Activated CD8-positive, alpha-beta memory T cell treated with anti-CD3 and anti-CD28 coated beads for 1 hour (primary cell): ENCODE data around the gene ABLIM2.

Experiments
- DNase-seq, 2 donors: peaks; one replicate each; pipeline ENCODE4 v3.0.0-alpha.2; 2020; ENCODE audit warnings: low read depth in 1 of 2; ENCODE audit errors: extremely low read depth in 1 of 2

Gene ABLIM2

DNA sequence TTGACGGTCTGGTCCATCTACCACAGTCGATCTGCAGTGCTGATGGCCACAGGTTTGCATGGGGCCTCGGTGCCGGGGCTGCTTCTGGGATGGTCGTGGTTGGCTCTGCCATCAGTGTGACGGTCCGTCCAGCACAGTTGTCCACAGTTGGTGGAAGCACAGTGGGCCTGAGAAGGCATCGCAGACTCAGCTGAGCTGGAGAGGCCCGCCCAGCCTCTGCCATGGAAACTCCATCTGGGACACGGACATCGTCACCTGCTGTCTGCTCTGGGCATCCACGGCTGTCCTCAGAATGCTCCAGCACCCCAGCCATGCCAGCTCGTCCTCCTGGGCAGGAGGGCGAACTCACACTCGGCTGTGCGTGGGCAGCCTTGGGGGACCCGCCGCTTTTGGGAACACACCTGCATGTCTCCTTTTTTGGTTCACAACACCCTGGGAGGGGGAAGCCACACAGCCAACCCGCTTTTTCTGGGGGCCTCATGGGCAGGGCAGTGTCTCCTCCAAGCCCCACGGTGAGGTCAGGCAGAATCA is 33.0 kb downstream of the ABLIM2 start:
- no peak for DNase-seq

DNA sequence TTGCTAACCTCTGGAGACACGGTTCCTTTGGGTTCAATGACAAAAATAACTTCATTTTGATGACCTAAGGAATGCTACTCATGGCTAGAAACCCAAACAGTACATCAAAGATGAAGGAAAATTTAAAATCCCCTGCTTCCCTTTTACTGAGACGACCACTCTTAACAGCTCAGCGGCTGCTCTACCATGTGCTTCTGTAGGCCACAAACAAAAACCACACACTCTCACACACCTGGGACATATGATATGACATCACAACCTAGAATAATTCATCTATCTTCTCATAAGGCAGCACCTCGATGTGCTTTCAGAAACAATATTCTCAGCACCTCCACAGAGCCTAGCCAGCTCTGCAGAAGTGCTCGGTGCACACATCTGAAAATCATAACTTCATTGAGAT is 34.7 kb downstream of the ABLIM2 start:
- no peak for DNase-seq

DNA sequence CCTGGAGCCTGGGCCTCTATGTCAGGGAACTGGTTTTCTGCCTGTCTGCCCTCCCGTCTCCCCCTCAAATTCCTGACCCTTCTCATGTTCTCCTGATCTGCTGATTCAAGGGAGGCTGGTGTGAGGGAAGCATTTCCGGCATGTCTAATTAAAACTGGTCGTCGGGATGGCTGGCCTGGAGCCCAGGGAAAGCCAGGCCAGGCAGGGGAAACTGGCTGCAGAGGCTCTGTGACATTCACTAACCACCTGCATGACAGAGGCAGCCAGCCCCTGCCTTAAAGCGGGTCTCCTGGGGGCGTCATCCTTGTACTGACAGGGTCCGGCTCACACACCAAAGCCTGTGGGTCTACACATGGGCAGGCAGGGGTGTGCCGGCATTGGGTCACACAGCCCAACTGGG is 35.2 kb downstream of the ABLIM2 start:
- no peak for DNase-seq

DNA sequence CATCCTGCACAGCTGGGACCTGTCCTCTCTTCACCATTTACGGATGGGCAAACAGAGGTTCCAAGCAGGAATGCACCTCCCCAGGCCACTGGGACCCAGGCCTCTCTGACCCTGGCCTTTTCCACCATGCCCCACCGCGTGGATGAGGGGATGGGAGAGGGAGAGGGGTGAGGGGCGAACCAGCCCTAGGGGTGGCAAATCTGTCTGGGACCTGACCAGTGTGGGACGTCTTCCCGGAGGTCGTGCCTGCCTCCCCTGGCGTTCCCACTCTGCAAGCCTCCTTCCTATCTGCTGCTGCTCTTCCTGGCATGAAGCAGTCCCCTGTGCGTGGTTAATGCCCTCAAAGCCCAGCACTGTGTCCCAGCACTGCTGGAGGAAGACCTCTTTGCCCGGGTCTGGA is 35.9 kb downstream of the ABLIM2 start:
- DNase-seq: no peak

DNA sequence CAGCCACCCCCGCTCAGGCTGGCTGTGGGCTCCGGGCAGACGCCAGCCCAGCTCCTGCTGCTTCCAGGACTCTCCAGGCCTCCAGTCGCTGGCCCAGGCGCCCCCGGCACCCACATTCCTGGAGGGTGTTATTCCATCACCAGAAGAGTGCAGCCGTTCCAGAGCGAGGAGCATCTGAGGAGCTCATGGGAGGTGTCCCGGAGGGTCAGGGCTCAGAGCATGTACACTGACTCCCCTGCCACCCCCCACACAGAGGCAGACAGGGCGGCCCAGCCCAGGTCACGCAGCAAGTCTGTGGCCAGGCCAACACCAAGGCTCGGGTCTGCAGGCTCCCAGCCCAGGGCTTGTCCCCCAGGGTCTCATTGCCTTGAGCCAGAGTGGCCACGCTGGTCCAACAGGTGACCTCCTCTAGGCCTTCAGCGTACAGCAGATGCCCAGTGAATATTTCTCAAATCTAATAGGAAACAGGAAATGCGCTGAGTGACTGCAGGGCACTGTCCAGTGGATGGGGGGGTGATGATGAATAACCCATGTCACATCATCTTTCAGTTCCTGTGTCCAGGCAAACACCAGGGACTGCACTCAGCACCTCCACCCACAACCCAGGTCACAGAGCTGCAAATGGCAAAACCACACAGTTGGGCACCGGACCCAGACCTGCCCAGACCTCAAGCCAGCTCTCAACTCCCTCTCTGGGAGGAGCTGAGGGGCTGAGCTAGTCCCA is 37.2 kb downstream of the ABLIM2 start:
- DNase-seq: no peak

DNA sequence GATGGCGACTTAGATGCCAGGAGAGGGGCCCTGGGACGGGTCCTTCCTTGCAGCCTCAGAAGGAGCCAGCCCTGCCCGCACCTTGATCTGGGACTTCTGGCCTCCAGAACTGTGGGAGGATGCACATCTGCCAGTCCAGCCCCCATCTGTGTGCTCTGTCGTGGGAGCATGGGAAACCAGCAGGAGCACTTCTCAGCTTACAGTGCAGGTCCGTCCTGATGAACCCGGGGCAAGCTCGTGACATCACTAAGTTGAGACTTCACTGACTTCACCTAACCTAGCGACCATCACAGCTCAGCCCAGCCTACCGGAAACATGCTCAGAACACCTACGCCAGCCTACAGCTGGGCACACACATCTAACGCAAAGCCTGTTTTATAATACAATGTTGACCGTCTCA is 38.1 kb downstream of the ABLIM2 start:
- DNase-seq: no peak

DNA sequence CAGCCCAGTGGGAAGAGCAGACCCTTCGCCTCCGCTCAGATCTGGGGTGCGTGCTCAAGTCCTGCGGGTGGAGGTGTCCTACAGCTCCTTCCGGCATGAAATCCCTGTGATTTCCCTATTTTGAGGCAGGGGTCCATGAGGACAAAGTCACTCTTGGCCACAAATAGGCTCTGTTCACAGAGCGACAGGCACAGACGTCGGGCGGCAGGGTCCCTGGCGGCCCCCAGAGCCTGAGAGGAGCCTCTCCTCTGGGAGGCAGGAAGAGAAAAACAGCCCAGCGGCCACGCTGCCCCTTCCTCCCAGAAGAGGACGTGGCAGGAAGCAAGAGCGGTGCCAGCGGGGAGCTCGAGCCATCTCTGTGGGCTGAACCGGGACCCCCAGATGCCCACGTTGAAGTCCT is 38.7 kb downstream of the ABLIM2 start:
- DNase-seq: no peak

DNA sequence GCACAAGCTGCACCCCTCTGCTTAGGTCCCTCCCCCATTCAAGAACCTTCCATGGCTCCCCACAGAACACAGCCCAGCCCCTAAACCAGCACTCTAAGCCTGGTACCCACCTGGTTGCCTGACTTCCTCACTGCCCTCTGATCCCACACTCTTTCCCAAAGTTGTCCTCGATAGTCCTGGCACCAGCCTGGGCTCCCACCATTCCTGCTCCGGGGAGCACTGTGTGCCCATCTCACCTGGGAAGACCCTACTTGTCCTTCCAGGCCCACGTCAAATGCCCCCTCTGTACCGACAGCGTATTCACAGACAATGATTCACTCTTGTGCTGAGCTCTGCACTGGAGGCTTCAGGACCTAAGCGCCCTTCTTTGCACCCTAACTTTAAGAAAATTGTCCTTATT is 40.1 kb downstream of the ABLIM2 start:
- DNase-seq: no peak

DNA sequence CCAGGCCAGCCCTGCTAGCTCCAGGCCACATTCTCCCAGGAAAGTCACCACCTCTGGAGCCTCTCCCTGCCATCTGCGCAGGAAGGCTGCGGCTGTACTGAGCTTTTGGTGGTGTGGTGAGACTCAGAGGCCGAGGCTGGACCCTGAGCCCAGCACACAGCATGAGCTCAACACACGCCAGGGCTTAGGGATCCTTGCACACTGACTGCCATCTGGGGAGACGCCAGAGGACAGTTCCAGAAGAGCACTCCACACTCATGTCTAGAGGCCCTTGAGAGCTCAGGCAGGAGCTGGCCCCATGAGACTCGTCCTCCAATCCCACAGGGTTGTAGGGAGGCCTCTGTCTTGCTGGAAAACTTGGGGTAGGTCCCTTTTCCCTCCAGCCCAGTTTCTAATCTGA is 40.6 kb downstream of the ABLIM2 start:
- DNase-seq: no peak

DNA sequence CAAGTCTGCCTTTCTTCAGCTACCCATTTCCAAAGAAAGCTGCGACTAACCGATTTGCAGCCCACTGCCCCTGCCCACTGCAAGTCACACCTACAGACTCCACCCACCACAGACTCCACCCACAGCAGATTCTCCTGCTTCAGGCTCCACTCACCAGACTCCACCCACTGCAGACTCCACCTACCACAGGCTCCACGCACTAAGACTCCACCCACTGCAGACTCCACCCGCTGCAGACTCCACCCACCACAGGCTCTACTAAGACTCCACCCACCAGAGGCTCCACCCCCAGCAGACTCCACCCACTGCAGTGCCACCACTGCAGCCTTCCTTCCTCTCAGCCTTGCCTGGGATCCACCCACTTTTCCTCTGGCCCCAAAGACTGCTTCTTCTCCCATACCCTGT is 41.3 kb downstream of the ABLIM2 start:
- DNase-seq: no peak

DNA sequence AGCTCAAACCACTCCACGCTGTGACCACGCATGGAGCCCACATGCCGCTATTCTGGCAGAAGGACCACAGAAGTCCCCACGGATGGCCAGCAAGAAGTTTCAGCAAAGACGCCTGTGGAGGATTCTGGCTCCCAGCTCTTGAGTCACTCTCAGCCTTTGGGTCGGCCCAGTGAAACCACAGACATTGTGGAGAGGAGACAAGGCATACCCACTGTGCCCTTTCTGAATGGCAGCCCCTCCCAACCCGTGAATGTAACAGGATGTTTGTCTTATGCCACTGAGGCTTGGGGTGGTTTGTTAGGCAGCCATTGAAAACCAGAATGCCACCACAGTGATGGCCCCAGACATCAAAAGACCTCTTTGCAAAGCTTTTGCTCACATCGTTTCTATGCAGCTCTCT is 42.7 kb downstream of the ABLIM2 start:
- DNase-seq: no peak

DNA sequence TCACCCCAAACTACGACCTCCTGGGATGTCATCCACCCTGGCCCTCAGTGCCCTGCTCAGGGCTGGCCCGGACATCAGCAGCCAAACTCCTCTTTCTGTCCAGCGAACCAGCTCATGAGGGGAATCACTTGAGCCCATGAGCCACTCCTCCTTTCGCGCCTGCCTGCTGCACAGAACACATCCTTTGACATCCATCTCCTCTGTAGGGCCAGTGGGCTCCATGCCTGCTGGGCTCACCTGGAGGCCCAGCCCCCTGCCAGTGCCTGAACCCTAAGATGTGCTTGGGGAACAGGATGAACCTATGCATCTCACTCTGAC is 43.5 kb downstream of the ABLIM2 start:
- no peak for DNase-seq

DNA sequence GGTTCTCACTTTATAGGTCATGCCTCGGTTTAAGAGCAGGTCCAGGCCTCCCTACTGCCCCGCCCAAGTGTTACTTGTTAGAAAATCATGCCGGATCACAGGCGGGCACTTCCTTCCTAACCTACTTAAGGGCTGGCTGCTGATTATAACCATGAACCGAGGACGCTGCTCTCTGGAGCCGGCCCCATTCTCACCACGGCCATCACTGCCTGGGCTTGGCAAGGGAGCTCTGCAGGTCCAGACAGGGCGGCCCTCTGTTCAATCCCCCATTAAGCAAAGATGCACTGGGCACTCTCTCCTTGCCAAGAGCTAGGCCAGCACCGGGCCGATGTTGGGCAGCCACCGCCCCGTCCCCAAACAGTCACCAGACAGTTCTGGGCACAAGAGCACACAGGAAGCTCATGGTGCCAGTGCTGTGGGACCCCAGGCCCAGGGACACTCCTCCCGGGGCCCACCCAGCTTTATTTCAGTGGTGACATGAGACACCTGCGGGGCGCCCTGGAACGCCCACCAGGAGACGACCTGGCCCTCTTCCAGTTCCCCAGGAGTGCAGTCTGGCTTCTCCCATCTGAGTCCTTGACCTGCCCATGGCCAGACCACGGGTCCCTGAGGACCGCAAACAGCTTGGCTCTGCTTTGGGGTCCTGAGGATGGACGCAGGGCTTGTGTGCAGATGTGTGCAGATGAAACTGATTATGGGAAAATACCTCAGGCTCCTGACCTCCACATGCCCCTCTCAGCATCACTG is 44.0 kb downstream of the ABLIM2 start:
- no peak for DNase-seq

DNA sequence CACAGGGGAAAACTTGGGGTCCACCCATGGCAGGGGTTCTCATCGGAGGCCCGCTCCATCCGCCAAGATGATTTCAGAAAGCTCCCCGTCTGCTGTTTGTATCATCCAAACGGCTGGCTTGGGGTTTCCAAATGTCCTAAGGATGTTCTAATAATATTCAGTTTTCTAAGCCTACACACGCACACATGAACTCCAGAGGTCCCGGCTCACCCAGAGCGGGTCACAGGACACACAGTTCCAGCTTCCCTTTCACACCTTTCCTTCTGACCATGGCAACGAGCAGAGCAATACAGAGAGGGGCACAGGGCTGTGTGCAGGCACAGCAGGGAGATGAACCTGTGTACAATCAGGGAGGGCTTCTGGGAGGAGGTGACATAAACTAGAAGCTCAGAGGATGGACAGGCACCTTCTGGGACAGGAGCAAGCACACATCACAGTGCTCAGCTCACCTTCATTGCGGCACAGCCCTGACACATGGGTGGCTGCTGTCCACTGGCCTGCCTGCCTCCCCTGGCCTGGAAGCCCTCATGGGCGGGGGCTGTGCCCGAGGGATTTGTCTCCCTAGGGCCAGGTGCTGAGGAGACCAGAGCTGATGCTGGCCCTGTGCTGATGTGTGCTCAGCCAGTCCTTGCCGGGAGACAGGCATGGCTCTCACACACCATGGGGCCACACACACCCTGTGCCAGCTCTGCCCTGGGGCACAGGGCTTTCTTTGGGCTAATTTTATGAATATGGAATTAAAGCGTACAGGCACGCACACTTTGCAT is 44.8 kb downstream of the ABLIM2 start:
- DNase-seq: no peak

DNA sequence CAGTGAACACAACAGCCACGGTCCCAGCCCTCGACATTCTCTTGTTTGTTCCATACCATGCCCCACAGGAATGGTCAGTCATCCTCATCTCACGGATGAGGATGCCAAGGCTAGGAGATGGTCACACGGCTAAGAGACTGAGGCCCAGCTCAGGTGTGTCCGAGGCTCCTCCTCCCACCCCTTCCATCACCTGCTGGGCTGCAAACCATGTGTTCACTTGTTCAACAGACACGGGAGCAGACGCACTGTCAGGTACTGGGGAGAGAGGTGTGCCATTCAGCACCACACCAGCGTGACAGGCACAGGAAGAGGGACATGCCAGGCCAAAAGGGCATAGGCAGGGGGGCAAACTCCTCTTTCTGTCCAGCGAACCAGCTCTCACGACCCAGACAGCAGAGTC is 45.9 kb downstream of the ABLIM2 start:
- DNase-seq: no peak

DNA sequence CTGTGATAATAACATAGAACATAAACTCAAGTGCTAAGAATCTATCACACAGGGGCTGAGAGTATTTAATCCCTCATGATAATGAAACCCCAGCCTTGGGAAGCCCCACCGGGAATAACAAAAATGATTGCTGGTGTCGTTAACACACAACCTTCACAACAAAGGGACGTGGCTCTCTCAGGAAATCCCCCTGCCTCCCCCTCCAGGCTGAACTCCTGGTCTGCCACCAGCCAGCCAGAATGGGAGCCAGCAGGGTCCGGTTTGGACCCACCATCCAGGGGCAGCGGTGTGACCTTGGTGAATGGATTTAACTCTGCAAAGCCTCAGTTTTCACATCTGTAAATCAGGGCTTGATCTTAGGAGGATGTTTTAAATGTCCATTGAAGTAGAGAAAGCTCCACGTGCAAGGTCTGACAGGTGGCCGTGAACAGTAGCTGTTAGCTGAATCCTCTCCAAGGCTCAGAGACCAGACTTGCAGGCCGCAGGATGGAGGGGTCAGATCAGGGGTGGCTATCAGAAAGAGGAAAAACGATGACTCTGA is 46.5 kb downstream of the ABLIM2 start:
- DNase-seq: no peak

DNA sequence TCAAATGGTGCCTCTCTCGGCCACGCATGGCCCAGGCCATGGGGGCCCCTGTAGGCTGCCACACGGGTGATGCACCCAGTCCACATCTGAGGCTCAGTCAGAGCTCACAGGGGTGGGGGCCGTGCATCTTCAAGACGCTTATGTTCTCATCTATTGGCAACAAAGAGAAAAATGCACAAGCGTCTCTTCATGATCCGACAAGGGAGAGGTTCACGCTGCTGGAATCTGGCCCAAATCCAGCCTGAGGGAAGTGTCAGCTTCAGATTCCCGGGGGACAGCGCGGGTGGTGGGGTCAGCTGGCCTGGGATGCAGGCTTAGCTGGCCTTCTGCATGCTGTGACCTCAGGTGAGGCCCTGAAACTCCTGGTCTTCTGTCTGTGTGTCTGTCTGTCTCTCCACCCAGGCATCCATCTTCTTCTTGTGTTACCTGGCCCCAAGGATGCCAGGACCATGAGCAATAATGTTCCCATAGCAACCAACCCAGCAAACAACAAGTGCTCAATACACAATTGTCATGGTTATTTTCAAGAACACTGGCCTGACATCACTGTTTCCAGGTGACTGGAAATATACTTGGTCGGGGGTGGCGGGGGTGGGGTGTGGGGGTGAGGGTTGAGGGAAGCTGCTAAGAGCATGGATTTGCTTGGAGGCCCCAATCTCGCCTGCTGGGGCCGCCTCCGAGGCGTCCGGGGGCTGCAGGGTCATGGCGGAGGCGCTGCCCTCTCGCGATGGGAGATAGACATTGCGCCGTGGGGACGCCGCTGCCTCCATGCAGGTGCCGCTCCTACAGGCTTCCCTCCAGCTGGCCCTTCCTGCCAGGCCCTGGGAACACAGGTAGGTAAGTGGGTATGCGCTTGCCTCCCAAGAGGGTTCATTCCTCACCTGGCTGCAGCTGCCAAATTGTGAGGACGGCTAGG is 48.3 kb downstream of the ABLIM2 start:
- no peak for DNase-seq

DNA sequence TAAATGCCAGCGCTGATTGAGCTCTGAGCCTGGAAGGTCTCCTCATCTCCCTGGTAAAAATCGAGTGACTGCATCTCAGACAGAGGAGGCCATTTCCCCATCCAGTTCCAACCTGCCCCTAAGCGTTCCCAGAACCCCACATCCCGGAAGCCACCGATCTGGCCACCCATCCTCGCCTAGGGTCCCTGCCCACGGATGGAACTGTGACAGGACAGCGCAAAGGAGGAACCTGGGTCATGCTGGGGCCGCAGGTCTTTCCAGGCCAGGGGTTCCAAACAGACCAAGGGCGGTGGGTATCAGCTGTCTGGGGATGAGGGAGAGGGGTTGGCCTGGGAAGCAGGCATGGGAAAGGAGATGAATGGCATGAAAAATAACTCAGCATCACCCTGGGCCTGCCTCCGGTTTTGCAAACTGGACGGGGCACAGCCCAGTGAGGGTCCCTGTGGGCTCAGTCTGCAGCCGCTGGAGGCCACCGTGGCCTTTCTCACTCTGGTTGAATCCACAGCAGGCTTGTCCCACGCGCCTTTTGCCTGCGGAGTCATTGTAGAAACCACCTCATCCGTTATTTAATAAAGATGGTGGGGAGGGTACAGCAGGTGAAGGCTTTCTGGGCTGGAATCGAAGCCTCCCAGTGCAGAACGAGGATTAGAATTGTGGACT is 49.1 kb downstream of the ABLIM2 start:
- DNase-seq: no peak

DNA sequence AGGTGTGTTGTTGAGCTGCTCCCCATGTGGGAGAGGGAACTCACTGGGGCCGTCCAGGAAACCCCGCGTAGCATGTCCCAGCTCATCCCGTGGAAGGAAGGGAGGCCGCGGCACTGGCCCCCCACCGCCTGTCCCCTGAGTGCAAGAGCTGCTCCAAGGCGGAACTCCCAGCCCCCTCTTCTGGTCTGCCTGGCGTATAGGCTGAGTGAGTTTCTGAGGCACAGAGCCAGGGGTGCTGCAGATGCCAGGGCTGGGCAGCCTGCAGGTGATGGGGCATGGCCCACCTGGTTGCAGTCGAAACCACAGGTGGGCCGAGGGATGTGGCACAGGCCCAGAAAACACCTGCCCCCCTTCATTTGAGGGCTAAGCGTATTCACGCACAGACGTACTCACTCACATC is 49.6 kb downstream of the ABLIM2 start:
- DNase-seq: no peak

DNA sequence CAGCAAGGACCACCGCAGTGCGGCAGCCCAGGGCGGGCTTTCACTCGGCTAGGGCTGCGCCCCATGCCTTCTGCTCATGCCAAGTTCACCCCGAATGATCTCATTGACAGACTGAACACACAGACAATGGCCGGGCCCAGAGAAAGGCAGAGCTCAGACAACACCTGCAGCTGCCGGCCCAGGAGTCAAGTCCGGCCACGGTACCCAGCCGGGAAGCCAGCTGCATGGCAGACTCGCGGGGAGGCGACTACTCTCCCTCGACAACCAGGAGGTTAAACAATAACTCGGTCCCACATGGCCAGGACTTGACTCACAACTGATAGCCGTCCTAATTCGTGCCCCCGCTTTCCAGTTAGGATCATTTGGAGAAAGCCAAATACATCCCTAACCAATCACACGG is 50.4 kb downstream of the ABLIM2 start:
- no peak for DNase-seq
